ENCODE data around the gene PDE5A.

The PDE5A gene

DNA sequence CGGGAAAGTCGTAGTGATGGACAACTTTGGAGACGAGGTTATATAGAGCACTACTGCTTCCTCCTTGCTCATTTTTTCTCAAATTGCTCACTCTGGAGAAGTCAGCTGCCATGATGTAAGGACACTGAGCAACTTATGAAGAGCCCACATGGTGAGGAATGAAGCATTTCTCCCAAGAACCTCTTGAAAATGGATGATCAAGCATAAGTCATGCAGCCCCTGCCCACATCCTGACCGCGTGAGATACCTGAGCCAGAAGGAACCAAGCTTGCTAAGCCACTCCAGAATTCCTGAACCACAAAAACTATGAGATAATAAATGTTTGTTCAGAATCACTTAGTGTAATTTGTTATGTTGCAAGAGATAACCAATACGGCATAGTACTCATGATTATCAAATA is 42.8 kb downstream of the PDE5A start:
- Mint-ChIP-seq H3K9me3 (no peaks in the 10 kb centered on the region), H3K27ac (no peak overlapping the region), H3K4me1 (no peaks in the 10 kb centered on the region), H3K36me3 (no peaks in the 10 kb centered on the region), H3K27me3 (peaks cover 9 to 18% of the 10 kb centered on the region in 2 donors), H3K4me3 (no peak overlapping the region)
- ATAC-seq (replicated peaks) (no peak), DNase-seq (no peak)

DNA sequence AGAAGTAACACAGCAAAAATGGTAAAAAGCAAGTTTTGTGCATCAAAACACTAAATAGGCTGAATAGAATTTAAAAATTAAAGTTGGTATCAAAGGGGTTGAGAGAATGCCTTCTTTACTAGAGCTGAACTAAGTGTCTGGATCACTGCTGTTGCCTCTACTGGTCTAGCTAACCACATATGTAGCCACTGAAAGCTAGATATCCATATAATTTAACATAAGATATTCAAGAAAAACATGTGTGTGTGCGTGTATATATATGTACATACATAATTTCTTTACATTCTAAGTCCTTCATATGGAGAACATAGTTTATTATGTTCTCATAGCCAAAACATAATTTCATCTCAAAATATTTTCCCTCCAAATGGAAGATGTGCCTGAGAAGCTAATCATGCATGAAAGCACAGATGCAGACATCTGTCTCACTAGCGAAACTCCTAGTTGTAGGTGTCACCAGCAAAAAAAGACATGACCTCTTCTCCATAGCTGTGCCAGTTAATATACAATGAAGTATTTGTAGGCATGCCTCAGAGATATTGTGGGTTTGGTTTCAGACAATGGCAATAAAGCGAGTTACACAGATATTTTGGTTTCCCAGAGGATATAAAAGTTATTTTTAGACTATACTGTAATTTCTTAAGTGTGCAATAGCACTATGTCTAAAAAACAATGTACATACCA is 47.3 kb downstream of the PDE5A start:
- H3K27me3 Mint-ChIP-seq, result peaks cover 3 to 23% of the 10 kb centered on the region in 2 donors
- no peak for DNase-seq
- H3K4me1 Mint-ChIP-seq, result no peaks in the 10 kb centered on the region
- no peaks in the 10 kb centered on the region for H3K36me3 Mint-ChIP-seq
- H3K9me3 Mint-ChIP-seq, result peaks cover 3 to 4% of the 10 kb centered on the region in 2 donors
- no peak for ATAC-seq (replicated peaks)
- no peak overlapping the region for H3K27ac Mint-ChIP-seq
- H3K4me3 Mint-ChIP-seq, result no peak overlapping the region

DNA sequence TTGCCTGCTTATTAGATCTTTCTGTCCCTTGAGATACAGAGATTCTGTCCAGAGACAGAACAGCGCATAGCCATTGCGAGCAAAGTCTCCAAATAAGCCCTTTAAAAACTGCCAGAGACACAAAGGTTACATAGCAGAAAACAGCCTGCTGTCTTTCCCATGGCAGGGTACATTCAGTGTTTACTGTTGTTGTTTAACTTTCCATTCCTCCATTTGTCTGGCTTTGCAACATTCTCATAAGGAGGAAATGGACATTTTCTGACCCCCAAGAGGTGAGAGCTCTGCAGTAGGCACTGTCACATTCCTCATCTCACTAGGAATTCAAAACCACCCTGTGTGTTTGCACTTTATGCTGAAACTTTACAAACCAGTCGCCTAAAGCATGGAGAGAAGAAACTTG is 48.3 kb downstream of the PDE5A start:
- H3K9me3 Mint-ChIP-seq, result peaks cover 3 to 7% of the 10 kb centered on the region in 2 donors

DNA sequence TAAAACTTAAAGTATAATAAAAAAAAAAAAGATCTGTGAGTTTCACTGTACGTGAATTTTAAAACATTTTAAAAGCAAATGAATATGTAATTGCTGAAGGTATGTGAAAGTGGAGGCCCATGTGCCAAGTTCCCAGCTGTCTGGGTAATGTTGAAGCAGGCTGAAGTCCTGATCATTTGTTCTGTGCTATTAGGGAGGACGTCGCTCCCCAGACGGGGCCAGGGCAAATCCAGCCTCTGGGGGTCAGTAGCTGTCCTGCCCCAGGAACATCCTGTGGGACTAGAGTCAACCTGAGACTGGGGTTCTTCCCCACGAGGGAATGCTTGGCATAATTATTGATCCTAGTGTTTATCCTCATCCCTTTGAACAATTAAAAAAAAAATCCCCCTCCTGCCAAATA is 48.8 kb downstream of the PDE5A start:
- Mint-ChIP-seq H3K4me1 (no peaks in the 10 kb centered on the region), H3K36me3 (peaks cover 0 to 3% of the 10 kb centered on the region in 2 donors), H3K27ac (no peak overlapping the region), H3K9me3 (peaks cover 3 to 11% of the 10 kb centered on the region in 2 donors), H3K4me3 (no peak overlapping the region), H3K27me3 (peaks cover 4 to 16% of the 10 kb centered on the region in 2 donors)
- DNase-seq (no peak), ATAC-seq (replicated peaks) (no peak)

More for the DNA sequence above, 48.3 kb downstream of the PDE5A start:
- Mint-ChIP-seq H3K27me3 (peaks cover 4 to 20% of the 10 kb centered on the region in 2 donors), H3K4me1 (no peaks in the 10 kb centered on the region), H3K27ac (no peak overlapping the region), H3K4me3 (no peak overlapping the region), H3K36me3 (no peaks in the 10 kb centered on the region)
- DNase-seq, result no peak
- no peak for ATAC-seq (replicated peaks)

DNA sequence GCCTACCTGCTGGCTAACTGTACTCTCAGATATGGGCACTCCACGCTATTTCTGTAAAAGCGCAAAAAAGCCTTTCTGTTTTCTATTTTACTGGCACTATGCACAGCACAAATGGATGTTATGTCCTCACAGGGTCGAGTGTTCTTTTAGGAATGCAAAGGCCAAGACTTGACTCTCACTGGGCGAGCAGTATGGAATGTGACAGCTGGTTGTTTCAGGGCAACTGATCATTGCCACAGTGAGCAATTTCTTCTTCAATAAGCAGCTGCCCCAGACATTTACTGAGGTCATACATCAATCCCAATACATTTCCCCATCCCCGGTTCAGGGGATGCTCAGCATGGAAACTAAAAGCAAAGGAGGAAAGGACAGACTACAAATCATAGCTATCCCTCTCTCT is 58.2 kb downstream of the PDE5A start:
- H3K9me3 Mint-ChIP-seq, result peaks cover 3 to 6% of the 10 kb centered on the region in 2 donors
- H3K4me3 Mint-ChIP-seq, result no peak overlapping the region
- no peaks in the 10 kb centered on the region for H3K27me3 Mint-ChIP-seq
- H3K4me1 Mint-ChIP-seq, result no peaks in the 10 kb centered on the region
- H3K27ac Mint-ChIP-seq, result no peak overlapping the region
- peaks cover 0 to 8% of the 10 kb centered on the region in 2 donors for H3K36me3 Mint-ChIP-seq
- DNase-seq (no peak), ATAC-seq (replicated peaks) (no peak)

DNA sequence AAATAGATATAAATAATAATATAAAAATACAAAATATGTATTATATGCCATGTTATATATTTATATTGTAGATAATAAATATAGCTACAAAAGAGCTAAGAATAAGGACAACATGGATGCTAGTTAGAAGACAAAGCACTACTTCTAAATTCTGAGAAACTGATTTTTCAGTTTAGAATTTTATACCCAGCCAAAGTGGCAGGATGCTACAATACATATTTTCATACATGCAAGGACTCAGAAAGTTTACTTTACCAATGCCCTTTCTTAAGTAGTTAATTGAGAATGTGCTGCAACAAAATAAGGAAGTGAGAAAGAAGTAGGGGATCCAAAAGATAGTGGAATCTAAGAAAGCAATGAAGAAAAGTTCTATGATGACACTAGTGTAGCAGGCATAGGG is 64.5 kb downstream of the PDE5A start:
- H3K9me3 Mint-ChIP-seq, result peaks cover 11 to 14% of the 10 kb centered on the region in 2 donors
- H3K27me3 Mint-ChIP-seq, result no peaks in the 10 kb centered on the region
- ATAC-seq (replicated peaks), result no peak
- no peak overlapping the region for H3K4me3 Mint-ChIP-seq
- H3K27ac Mint-ChIP-seq, result no peak overlapping the region
- no peaks in the 10 kb centered on the region for H3K4me1 Mint-ChIP-seq
- DNase-seq, result no peak
- H3K36me3 Mint-ChIP-seq, result peaks cover 3 to 9% of the 10 kb centered on the region in 2 donors

DNA sequence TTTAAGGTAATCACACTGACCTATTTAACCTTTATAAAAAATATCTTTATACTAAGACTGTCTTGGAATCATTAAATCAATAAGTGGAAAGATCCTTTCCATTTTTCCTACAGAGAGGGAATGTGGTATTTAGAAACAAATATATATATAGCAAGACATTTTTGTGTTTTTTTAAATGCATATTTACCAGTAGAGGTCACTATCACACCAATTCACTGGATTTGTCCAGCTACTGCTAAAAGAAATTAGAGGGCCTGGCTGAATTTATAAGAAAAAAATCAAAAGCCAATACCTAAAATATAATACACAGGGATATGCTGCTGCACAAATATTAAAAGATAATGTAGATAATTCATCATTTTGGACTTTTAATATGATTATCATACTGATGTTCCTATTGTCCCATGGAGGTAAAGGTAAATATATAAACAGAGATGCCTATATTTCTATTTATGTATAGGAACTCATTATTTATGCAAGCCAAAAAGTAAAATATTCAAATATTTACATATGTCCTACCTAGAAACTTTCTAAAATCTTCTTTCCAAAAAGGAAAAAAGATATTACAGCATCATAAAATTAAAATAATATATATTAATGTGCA is 69.5 kb downstream of the PDE5A start:
- H3K4me1 Mint-ChIP-seq, result no peaks in the 10 kb centered on the region
- ATAC-seq (replicated peaks), result no peak
- DNase-seq, result no peak
- H3K27me3 Mint-ChIP-seq, result no peaks in the 10 kb centered on the region
- H3K9me3 Mint-ChIP-seq, result peaks cover 4 to 6% of the 10 kb centered on the region in 2 donors
- H3K27ac Mint-ChIP-seq, result no peak overlapping the region
- H3K36me3 Mint-ChIP-seq, result peaks cover 2 to 7% of the 10 kb centered on the region in 2 donors
- no peak overlapping the region for H3K4me3 Mint-ChIP-seq

DNA sequence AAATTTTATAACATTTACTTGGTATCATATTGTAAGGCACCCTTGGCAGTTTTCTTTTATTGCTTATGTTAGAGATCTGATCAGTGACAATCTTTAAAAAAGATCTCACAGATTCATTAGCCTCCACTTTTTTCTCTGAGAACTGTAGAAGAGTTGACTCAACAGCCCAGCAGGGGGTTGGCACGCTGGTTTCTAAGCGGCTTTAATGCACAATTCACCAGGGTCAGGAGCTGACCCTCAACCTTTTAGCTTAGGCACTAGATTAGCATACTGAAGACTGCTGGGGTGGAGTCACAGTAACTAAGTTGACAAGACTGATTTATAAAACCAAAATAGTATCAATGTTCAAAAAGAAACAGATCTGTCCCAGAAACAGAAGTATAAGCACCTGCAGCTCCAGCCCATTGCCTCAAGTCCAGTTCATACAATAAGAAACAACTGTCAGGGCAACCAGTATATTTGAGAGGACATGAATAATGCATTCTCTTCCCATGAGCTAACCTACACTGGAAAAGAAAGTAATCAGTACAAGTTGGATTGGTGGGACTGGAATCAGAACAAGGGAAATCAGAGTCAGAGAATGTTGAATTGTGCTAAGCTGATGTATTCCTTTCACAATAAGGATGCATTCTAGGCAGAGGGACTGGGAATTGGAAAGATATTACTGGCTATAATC is 77.6 kb downstream of the PDE5A start:
- H3K27me3 Mint-ChIP-seq, result no peaks in the 10 kb centered on the region
- ATAC-seq (replicated peaks) (no peak), DNase-seq (no peak)
- H3K36me3 Mint-ChIP-seq, result peaks cover 7 to 21% of the 10 kb centered on the region in 2 donors
- H3K4me1 Mint-ChIP-seq, result no peaks in the 10 kb centered on the region
- H3K27ac Mint-ChIP-seq, result no peak overlapping the region
- H3K9me3 Mint-ChIP-seq, result no peaks in the 10 kb centered on the region
- no peak overlapping the region for H3K4me3 Mint-ChIP-seq

DNA sequence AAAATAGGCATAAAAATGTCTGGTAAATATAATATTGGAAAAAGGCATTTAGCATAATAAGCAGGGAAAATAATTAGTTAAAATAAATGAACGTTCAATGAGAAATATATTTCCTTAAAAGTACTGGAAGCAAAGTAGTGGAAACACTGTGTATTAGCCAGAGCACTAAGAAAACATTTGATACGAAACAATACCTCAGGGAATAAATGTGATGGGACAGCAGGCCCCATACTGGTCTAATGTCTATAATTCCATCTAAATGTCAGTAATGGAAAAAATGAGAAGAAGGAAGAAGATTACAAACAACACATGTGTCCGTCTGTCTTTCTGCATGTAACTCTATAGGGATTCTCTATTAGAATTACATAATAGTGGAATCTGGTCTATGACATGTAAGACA is 79.0 kb downstream of the PDE5A start:
- H3K27me3 Mint-ChIP-seq, result no peaks in the 10 kb centered on the region
- no peaks in the 10 kb centered on the region for H3K9me3 Mint-ChIP-seq
- no peaks in the 10 kb centered on the region for H3K4me1 Mint-ChIP-seq
- ATAC-seq (replicated peaks) (no peak), DNase-seq (no peak)
- H3K27ac Mint-ChIP-seq, result no peak overlapping the region
- H3K36me3 Mint-ChIP-seq, result peaks cover 7 to 19% of the 10 kb centered on the region in 2 donors
- H3K4me3 Mint-ChIP-seq, result no peak overlapping the region

DNA sequence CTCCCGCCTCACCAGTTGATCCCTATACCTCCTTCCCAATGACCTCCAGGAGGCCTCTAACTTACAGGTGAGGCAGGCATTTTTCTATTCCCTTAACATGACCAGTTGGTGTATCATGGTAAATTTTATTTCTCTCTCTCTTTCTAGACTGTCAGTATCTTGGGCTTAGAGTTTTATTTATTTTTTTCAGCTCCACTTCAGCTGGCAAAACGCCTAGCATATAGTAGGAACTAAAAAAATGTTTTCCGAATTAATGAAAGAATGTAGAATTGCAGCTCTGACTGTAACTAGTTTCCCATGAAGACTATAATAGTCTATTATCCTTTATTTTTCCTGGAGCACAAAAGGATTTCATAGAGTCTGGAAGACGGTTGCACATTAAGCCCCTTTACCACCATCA is 84.8 kb downstream of the PDE5A start:
- Mint-ChIP-seq H3K4me3 (no peak overlapping the region), H3K9me3 (no peaks in the 10 kb centered on the region), H3K27ac (no peak overlapping the region), H3K36me3 (peaks cover 14 to 20% of the 10 kb centered on the region in 2 donors), H3K4me1 (no peaks in the 10 kb centered on the region), H3K27me3 (no peaks in the 10 kb centered on the region)
- DNase-seq (no peak), ATAC-seq (replicated peaks) (no peak)

DNA sequence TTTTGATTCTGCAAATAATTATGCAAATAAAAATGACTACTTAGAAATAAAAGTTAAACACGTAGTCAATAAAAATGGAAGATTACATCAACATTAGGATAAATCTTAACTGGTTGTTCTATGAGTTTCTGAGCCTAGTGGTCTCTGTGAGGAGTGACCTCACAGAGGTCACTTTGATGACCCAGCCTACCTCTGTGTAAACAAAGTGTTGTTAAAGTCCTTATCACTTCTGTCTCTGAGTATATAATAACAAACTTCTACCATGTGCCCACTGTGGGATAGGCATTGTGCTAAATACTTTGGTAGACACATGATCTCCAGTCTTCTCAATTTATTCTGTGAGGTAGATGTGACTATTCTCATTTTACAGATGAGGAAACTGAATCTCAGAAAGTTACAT is 85.4 kb downstream of the PDE5A start:
- Mint-ChIP-seq H3K27ac (no peak overlapping the region), H3K9me3 (no peaks in the 10 kb centered on the region), H3K36me3 (peaks cover 16 to 22% of the 10 kb centered on the region in 2 donors), H3K4me3 (no peak overlapping the region), H3K27me3 (no peaks in the 10 kb centered on the region), H3K4me1 (peaks cover 0 to 2% of the 10 kb centered on the region in 2 donors)
- no peak for DNase-seq
- no peak for ATAC-seq (replicated peaks)

DNA sequence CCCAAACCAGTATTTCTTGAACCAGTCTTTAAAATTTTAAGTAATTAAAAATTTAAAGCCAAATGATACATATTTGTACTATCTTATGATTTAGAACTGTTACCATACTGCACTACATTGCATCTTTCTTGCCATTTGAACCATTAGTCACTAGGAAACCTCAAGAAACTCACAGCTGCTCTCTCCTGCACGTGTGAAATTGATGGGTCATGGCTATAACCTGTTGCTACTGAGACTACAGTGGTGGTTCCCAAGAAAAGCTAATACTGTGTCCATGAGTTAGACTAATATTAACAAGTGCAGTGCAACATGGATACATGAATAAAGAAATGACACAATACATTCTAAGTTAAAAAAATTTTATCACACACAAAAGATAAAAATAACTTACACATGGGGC is 88.4 kb downstream of the PDE5A start:
- DNase-seq (no peak), ATAC-seq (replicated peaks) (no peak)
- H3K27ac Mint-ChIP-seq, result no peak overlapping the region
- peaks cover 10 to 21% of the 10 kb centered on the region in 2 donors for H3K4me1 Mint-ChIP-seq
- H3K9me3 Mint-ChIP-seq, result no peaks in the 10 kb centered on the region
- no peak overlapping the region for H3K4me3 Mint-ChIP-seq
- H3K36me3 Mint-ChIP-seq, result peaks cover 15 to 22% of the 10 kb centered on the region in 2 donors
- H3K27me3 Mint-ChIP-seq, result no peaks in the 10 kb centered on the region

DNA sequence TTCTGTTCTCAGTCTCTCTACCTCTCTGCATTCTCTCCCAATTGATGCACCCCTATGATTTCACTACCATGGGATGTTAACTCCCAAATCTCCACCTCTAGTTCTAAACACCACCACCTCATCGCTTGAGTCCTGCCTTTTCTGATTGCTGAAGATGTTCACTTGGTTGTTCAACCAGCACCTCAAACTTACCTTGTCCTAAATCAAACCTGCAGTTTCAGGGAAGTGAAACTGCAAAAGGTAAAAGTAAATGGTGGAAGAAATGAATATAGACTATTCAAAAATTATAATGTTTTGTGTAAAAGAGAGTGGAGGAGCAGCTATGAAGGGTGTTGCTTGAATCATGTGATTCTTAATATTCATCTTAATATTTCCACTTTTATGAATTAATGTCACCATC is 91.0 kb downstream of the PDE5A start:
- H3K36me3 Mint-ChIP-seq, result peaks cover 12 to 29% of the 10 kb centered on the region in 2 donors
- ATAC-seq (replicated peaks), result peak; percentile 43 to 54
- H3K4me1 Mint-ChIP-seq, result peaks cover 10 to 21% of the 10 kb centered on the region in 2 donors
- DNase-seq, result no peak
- H3K4me3 Mint-ChIP-seq, result peak overlapping the region in 1 of 2 donors; percentile 10
- H3K9me3 Mint-ChIP-seq, result peaks cover 0 to 2% of the 10 kb centered on the region in 2 donors
- no peak overlapping the region for H3K27ac Mint-ChIP-seq
- no peaks in the 10 kb centered on the region for H3K27me3 Mint-ChIP-seq

DNA sequence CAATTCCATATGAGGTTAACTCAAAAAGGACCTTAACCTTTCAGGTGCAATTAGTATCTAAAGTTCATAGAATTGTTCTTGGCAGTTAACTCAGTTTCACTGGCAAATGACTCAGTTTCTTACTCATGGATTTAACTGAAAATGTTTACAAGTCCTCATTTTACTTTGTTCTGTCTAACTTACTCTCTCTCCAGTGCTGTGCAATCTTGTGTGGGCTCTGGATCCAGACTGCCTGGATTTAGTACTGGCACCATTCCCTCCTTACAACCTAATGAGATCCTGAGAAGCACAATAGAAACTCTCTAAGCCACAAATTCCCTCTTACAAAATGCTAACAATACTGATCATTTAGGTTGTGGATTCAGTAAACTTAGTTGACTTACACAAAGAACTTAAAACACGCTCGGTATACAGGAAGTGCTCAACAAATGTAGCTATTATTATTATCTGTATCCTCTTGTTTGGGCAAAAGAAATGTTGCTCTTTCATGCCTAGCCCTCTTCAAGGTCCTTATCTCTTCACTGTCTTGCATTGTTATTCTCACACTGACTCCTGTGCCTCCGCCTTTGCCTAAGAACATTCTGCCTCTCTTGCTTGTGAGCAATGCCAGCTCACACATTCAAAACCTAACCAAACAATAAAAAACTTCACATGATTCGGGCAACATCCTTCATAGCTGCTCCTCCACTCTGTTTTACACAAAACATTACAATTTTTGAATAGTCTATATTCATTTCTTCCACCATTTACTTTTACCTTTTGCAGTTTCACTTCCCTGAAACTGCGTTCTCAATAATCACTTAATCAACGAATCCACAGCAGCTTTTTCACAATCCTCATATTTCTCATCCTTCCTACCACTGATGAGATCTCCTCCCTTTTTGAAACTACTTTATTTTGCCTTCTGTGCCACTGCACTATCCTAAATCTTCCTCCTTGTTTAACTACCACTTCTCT is 91.8 kb downstream of the PDE5A start:
- Mint-ChIP-seq H3K9me3 (peaks cover 0 to 2% of the 10 kb centered on the region in 2 donors), H3K27ac (no peak overlapping the region), H3K4me3 (no peak overlapping the region), H3K36me3 (peaks cover 8 to 25% of the 10 kb centered on the region in 2 donors), H3K27me3 (no peaks in the 10 kb centered on the region), H3K4me1 (peaks cover 10 to 21% of the 10 kb centered on the region in 2 donors)
- ATAC-seq (replicated peaks) (peak; percentile 55 to 62), DNase-seq (no peak)
